Right ventricle myocardium superior (tissue), 1 donor: ENCODE measurements around the gene TAF4. TPM values are rescaled to one million over a fixed set of nuclear protein-coding genes. Genes with fewer than 3 reads are reported as not detected.

Experiments used
- ATAC-seq: fragments of 200-7000 bp; cut with Tn5 transposase; one replicate; pipeline ENCODE4 v1.9.1; 2020; ENCODE audit warnings: mild to moderate bottlenecking; ENCODE audit not compliant: poor library complexity
- DNase-seq: peaks from one replicate; pipeline ENCODE4 v3.0.0-alpha.2; 2020
- intact Hi-C: fragments of 100-400 bp; cut with DNase I; formaldehyde crosslinking; loops from one replicate; pipeline ENCODE4 v1.11.2; 2022
- total RNA-seq: library from RNA; stranded (reverse); fragmentation: NEBNext Ultra II Directional; extraction: Animal tissue kit (Norgen Biotek cat#: 25700); gene quantifications from one replicate; pipeline ENCODE4 v1.2.1, GENCODE V29; 2021
- donor health status: DM: no; HTN: yes; CAD: no; lungs with severe emphysema.

Gene TAF4
- total RNA-seq, 1 donor from 2014 or later = 11.6 TPM

GRCh38 chr20:62050166-62051120, 15.2 kb downstream of the TAF4 start:
- intact Hi-C loops = no loop called here
- no peak for ATAC-seq
- no peak for DNase-seq

- intact Hi-C loops = no loop called here
- ATAC-seq = no peak
- no peak for DNase-seq
Measured at GRCh38 chr20:62049342-62050165, 16.1 kb downstream of the TAF4 start.

- ATAC-seq (no peak), DNase-seq (no peak)
- intact Hi-C loops = no loop called here
Measured at GRCh38 chr20:62048821-62049291, 16.8 kb downstream of the TAF4 start.

DNA sequence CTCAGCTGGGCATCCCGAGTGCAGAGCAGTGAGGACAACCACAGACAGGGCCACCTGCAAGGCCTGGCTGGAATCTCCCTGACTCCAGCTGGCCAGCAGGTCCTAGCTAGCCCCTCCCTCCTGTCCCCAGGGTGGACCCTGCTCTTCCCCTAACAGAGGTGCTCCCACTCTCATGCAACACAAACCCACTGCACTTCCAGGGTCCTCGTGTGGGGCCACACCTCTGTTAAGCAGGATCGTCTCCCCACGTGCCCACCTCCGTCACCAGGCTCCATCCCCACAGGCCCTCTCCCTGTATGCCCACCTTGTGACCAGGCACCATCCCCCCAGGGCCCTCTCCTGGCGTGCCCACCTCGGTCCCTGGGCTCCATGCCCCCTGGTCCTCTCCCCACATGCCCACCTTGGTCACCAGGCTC, 17.3 kb downstream of the TAF4 start:
- intact Hi-C loops = no loop called here
- DNase-seq = no peak
- no peak for ATAC-seq

DNA sequence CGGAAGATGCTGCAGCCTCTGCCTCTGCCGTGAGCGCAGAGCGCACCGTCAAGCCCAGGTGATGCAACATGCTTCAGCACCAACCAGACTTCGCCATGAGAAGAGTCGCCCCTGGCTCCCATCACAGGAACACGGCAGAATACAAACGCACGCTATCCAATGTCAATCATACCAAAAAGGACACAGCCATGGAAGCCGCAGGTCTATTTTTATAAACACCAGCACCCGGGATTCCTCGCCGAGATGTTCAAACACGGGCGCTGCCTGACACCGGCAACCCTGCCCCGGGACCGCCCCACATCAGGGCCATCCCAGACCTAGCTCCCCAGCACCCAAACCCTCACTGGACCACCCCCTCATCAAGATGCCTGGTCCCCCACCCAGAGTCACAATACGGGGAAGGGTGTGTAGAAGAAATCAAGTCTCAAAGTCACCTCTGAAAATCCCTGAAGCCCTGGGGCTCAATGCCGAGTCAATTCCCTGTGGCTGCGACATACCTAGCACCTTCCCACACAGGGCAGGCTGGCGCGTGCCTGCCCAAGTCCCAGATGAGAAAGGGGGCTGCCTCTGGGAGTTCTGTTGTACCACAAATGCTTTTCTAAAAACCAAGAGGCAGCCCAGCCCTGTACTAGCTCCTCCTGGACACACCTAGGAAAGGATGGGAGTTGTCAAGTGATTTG, 17.9 kb downstream of the TAF4 start:
- DNase-seq (no peak), ATAC-seq (peak; percentile 46)
- intact Hi-C loops = no loop called here

- intact Hi-C loops = no loop called here
- no peak for ATAC-seq
- DNase-seq = no peak
Measured at GRCh38 chr20:62046431-62046830, 19.2 kb downstream of the TAF4 start.

- DNase-seq (no peak), ATAC-seq (no peak)
- intact Hi-C loops = no loop called here
Measured at GRCh38 chr20:62045529-62046285, 20.0 kb downstream of the TAF4 start.

- no peak for ATAC-seq
Measured at GRCh38 chr20:62045118-62045517, 20.6 kb downstream of the TAF4 start.

DNA sequence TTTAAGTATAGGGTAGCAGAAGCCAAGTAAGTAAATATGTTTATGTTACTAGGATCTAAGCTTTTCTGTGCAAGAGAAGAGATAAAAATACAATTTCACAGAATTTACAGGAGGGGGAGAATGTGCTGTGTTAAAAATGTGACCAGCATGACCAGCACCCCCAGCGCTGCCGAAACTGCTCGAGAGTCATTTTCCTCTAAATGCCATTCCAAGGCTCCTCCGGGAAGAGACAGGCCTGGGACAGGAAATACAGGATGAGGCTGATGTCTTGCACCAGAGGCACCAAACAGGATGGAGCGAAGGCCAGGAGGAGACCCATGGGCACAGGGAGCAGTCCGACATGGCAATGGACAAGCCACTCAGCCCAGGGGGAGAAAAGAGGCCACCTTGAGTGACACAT, 21.1 kb downstream of the TAF4 start:
- ATAC-seq (no peak), DNase-seq (no peak)
- intact Hi-C loops = no loop called here

More at GRCh38 chr20:62045118-62045517, 20.6 kb downstream of the TAF4 start:
- DNase-seq = no peak
- intact Hi-C loops = no loop called here

- DNase-seq = no peak
- no peak for ATAC-seq
- intact Hi-C loops = no loop called here
Measured at GRCh38 chr20:62043131-62043914, 22.4 kb downstream of the TAF4 start.

DNA sequence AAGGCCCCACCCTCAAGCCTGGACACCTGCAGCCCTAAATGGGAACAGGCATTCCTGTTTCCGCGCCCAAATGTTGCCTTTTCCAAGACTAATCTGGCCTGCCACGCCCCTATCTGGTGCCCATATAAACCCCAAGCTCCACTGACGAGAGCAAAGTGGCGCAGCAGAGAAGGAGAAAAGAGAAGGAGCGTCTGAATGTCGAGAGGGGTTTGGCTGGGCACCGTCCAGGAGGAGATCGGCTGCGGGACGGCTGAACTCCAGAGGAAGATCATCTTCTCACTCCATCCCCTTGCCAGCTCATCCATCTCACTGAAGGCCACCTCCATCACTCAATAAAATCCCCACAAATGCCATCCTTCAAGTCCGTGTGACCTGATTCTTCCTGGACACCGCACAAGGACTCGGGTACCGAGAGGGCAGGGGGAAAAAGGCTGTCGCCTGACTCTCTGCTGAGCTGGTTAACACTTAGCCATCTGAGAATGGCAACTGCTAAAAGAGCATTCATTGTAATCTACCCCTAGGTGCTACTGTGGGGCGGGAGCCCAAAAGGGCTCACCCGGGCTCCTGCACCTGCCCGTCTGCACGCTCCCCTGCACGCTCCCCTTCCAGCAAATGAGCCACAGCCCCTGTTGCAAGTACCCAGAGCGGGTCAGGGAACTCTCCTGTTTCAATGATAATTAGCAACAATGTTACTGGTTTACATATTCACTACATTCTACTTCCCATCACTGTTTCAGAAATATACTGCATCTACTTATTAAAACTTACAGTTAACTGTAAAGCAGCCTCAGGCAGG, 23.5 kb downstream of the TAF4 start:
- intact Hi-C loops = no loop called here
- DNase-seq = no peak
- ATAC-seq = no peak

DNA sequence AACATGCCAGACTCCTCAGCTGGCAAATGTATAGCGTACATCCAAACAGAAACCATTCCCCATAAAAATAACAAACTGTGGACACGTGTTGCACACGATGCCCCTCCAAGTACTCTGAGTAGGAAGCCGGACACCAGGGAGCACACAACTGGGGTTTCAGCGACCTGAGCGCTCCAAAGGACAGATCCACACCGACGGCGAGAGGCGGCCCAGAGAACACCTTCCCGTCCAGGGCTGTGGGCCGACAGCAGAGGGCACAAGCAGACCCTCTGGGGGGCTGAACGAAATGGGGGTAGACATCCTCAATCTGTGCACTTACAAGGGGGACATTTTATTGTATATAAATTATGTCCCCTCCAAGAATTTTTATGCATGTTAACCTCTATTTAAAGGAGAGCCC, 24.7 kb downstream of the TAF4 start:
- intact Hi-C loops = no loop called here

DNA sequence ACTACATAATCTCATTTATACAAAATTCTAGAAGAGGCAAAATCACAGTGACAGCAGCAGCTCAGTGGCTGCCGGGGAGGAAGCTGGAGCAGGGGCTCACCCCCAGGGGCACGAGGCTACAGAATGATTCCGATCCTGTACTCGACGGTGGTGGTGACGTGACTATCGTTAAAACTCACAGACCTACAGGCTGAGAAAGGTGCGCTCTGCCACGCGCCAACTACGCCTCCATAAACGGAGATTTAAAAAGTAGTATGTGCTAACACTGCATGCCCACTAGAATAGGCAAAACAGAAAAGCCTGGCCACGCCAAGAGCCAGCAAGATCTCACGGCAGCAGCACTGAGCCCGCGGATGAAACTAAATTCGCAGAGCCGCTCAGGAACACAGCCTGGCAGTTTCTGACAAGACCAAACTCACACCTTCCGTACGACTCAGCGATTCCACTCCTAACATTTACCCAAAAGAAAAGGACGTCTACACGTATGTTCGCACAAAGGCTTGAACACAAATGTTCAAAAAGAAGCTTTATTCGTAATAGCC, 25.2 kb downstream of the TAF4 start:
- DNase-seq = peak; percentile 17
- intact Hi-C loops = no loop called here
- no peak for ATAC-seq

More for the DNA sequence above, 24.7 kb downstream of the TAF4 start:
- ATAC-seq (no peak), DNase-seq (peak; percentile 29)

DNA sequence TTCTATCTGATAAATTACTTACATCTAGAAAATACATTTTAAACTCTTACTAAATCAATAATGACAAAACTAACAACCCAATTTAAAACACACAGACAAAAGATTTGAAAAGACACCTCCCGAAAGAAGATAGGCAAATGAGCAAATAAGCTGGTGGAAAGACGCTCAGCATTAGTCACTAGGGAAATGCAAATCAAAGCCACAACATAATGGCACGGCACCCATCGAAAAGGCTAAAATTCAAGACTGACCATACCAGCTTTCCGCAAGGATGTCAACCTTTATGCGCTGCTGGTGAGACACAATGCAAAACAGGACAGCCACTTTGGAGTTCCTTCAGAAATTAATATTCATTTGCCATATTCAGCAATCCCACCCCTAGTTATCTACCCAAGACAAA, 25.9 kb downstream of the TAF4 start:
- no peak for DNase-seq
- ATAC-seq = no peak
- intact Hi-C loops = no loop called here

GRCh38 chr20:62032609-62033368, 32.9 kb downstream of the TAF4 start:
- ATAC-seq (peak; percentile 56), DNase-seq (no peak)
- intact Hi-C loops = no loop called here
